SH-SY5Y (cell line): ENCODE measurements around the gene SUCLA2.

ENCODE experiments used
- GATA2 ChIP-seq: IDR thresholded peaks from 2 replicates; pipeline ENCODE4 v1.6.1; 2011; ENCODE audit warnings: mild to moderate bottlenecking, low read depth, low read length
- GATA3 ChIP-seq: IDR thresholded peaks from 2 replicates; pipeline ENCODE4 v1.6.1; 2011; ENCODE audit warnings: low read depth, mild to moderate bottlenecking, low read length, moderate library complexity

SUCLA2 gene

DNA sequence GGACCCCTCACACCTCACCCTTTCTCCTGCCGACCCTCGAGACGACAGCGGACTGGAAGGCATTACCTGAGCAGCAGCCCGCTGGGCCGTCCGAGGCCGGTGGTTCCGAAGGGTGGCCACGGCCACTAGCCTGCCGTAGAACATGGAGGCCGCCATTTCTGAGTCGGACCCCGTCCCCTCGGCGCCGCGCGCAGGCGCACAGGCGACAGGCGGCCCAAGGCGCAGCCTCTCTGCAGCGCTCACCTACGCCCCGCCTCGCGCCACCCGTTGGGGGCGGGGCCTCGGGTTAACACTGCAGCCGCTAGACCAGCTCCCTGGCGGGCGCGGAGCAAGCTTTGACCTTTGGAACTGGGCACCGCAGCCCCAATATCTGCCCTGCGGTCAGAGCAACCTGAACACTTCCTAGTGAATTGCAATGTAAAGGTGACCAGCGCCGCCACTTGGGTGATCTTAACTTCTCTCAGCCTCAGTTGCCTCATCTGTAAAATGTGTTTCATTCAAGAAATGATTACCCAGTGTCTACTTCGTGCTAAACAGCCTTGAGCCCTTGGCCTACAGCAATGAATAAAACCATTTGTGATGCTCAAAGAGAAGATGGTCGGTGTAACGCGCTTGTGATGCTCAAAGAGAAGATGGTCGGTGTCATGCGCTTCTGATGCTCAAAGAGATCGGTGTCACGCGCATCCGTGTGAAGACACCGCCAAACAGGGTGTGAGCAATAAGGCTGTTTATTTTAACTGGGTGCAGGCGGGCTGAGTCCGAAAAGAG lies at the start of gene SUCLA2:
TSS of gene SUCLA2 (minus strand) at position 160 of the 768 bp plus-strand sequence. CDS start at position 156, 4 bp downstream.
- no peak for TF ChIP-seq GATA3
- no peak for TF ChIP-seq GATA2

- TF ChIP-seq GATA2 (no peak), GATA3 (no peak)
These were observed 49.5 kb upstream of the SUCLA2 start for GRCh38 chr13:48050550-48050949.

GRCh38 chr13:48043789-48044503 lies 42.9 kb upstream of the SUCLA2 start:
- TF ChIP-seq GATA2 (no peak), GATA3 (no peak)

GRCh38 chr13:48042894-48043293 lies 41.8 kb upstream of the SUCLA2 start:
- TF ChIP-seq GATA2 (no peak), GATA3 (no peak)

GRCh38 chr13:48040896-48041295 lies 39.8 kb upstream of the SUCLA2 start:
- TF ChIP-seq GATA2 (no peak), GATA3 (no peak)

- no peak for TF ChIP-seq GATA2
- no peak for TF ChIP-seq GATA3
These were observed 39.0 kb upstream of the SUCLA2 start for GRCh38 chr13:48040049-48040448.

DNA sequence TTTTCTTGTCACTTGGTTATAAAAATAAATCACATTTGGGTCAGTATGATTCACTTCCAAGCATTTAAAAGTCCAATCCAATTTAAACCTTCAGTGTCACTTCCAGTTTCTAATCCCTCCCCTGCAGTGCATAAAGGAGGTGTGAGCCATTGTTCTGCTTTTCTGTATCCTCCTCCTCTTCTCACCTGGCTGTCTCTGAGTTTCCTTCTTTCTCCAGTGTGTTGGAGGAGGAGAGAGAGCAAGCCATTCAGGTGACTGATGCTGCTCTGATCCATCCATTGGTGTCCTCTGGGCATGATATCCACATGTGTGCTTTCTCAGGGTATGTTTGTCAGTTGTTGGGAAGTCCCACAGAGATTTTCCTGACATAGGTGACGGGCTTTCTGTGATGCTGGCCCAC lies 37.7 kb upstream of the SUCLA2 start:
- TF ChIP-seq GATA2 (no peak), GATA3 (no peak)

- TF ChIP-seq GATA3 (no peak), GATA2 (no peak)
These were observed 36.5 kb upstream of the SUCLA2 start, which contains the start of gene NUDT15 for GRCh38 chr13:48037346-48038173. Gene NUDT15, plus strand, starts transcription at chr13:48037726. Its CDS starts 21 bp downstream, at chr13:48037747.

DNA sequence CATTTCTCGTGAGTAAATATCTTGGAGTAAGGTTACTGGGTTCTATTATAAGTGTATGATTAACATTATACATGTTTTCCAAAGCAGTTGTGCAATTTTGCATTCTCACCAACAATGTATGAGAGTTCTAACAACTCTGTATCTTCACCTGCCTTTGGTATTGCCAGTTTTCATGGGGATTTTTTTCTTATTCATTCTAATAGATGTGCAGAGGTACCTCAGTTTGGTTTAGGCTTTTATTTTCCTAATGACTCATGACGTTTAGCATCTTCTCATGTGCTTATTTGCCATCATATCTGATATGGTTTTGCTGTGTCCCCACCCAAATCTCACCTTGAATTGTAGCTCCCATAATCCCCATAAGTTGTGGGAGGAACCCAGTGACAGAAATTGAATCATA lies 28.8 kb upstream of the SUCLA2 start:
- TF ChIP-seq GATA3, result no peak
- no peak for TF ChIP-seq GATA2

- TF ChIP-seq GATA3 (no peak), GATA2 (no peak)
These were observed 27.0 kb upstream of the SUCLA2 start for GRCh38 chr13:48028066-48028465.

GRCh38 chr13:48019796-48020195 lies 18.7 kb upstream of the SUCLA2 start:
- TF ChIP-seq GATA2 (no peak), GATA3 (no peak)

DNA sequence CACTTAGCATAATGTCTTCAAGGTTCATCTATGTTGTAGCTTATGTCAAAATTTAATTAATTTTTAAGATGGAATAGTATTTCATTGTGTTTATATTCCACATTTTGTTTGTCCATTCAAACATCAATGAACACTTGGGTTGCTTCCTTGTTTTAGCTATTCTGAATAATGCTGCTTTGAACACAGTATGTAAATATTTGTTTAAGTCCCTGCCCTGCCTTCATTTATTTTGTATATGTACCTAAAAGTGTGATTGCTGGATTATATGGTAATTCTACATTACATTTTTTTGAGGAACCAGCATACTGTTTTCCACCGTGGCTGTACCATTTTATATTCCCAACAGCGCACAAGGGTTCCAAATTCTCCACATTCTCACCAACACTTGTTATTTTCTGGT lies 17.6 kb upstream of the SUCLA2 start:
- no peak for TF ChIP-seq GATA3
- TF ChIP-seq GATA2, result no peak

GRCh38 chr13:48014359-48014758 lies 13.3 kb upstream of the SUCLA2 start:
- no peak for TF ChIP-seq GATA3
- no peak for TF ChIP-seq GATA2

DNA sequence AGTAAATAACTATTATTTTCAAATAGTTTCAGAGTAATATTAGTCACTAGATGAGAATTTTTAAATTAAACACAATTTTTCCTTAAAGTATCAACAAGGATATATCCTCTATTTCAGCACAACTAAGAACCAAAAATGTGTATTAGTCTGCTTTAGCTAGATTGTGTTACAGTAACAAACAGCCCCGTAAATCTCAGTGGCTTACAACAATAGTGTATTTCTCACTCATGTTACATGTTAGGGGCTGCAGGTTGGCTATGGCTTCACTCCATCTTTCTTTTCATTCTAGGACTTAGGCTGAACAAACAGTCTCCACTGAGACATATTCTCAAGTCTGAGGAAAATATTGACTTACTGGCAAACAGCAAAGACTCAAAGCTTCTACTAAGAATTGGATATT lies 11.6 kb upstream of the SUCLA2 start:
- no peak for TF ChIP-seq GATA2
- no peak for TF ChIP-seq GATA3

DNA sequence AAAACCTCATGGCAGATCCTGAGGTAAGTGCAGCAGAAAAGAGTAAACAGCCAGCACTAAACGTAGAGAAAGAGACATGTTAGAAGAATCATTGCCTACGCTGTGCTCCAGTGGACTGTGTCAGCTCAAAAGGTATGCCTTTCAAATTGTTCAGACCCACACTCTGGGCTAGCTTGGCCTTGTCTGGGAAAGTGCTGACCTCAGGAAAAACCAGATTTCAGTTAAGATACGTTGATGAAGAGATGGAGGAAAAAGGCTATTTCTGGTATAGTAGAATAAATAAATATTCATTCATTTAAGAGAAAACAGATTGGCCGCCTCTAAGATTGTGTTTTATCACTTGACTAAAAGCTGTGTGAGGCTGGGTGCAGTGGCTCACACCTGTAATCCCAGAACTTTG lies 9.6 kb upstream of the SUCLA2 start:
- no peak for TF ChIP-seq GATA3
- no peak for TF ChIP-seq GATA2
